H1 (cell line): ENCODE measurements around the gene SKP2. TPM values are rescaled to one million over a fixed set of nuclear protein-coding genes. Genes with fewer than 3 reads are reported as not detected.

Source experiments
- ATF2 ChIP-seq: IDR thresholded peaks from 2 replicates; pipeline ENCODE4 v1.6.1; 2012; ENCODE audit warnings: low read length, inconsistent platforms
- CHD7 ChIP-seq: fragments of 300-600 bp; sonication (generic); IDR thresholded peaks from 2 replicates; pipeline ENCODE4 v1.7.1; 2012; ENCODE audit warnings: low read length, moderate library complexity, mild to moderate bottlenecking, inconsistent platforms; ENCODE audit not compliant: insufficient replicate concordance
- JUN ChIP-seq: IDR thresholded peaks from 2 replicates; pipeline ENCODE4 v1.6.1; 2011; ENCODE audit warnings: low read depth, mild to moderate bottlenecking, improper control_type of control experiment, low read length
- JUND ChIP-seq: IDR thresholded peaks from 2 replicates; pipeline ENCODE4 v1.6.1; 2011; ENCODE audit warnings: mild to moderate bottlenecking, improper control_type of control experiment, low read length
- RFX5 ChIP-seq: IDR thresholded peaks from 2 replicates; pipeline ENCODE4 v1.6.1; 2011; ENCODE audit warnings: low read depth, low read length, improper control_type of control experiment, borderline replicate concordance
- polyA plus RNA-seq, 7 experiments: library from polyadenylated mRNA; depleted of rRNA in 3 of 7; stranded (reverse) in 5 of 7; unstranded in 2 of 7; fragments of >200 nt in 5 of 7; fragments of 200-250 nt in 2 of 7; gene quantifications; 1 replicate in 5 of 7; 2 replicates in 1 of 7; 4 replicates in 1 of 7; pipeline versions ENCODE4 v1.2.1 to v1.2.3, GENCODE V29; 2011 to 2013; ENCODE audit warnings: missing spikeins in 2 of 7, mixed read lengths in 2 of 7
- total RNA-seq: library from RNA; stranded (reverse); fragmentation: NEBNext Ultra II Directional; extraction: Animal tissue kit (Norgen Biotek cat#: 25700); gene quantifications from 2 replicates; pipeline ENCODE4 v1.2.1, GENCODE V29; 2021

Gene SKP2
- total and polyA plus RNA-seq, 2 of the 8 experiments (the other 6 are each of a cell fraction or from before 2014, with no cell fraction given), result 49.9 to 104 TPM

- TF ChIP-seq ATF2, result no peak
- no peak for TF ChIP-seq JUND
- TF ChIP-seq CHD7, result no peak
- no peak for TF ChIP-seq RFX5
- TF ChIP-seq JUN, result no peak
Observed at GRCh38 chr5:36202521-36202961, 50.6 kb downstream of the SKP2 start (continued).
